Measurements from ENCODE around the gene ESCO1. TPM values are rescaled to one million over a fixed set of nuclear protein-coding genes. Genes with fewer than 3 reads are reported as not detected.
"Not testable (repeated sequence)": the region's sequence is repeated elsewhere in the genome, so short reads cannot be mapped to it uniquely, and the experiment has no call there.

Gene ESCO1
- total and polyA plus RNA-seq, 11 donors, result 7.0 to 11.1 (median 9.1) TPM

- intact Hi-C loops (cut with DNase I), result no loop called here
These were observed 2.9 kb downstream of the ESCO1 start for GRCh38 chr18:21597620-21598019.

GRCh38 chr18:21593540-21594257 is 6.8 kb downstream of the ESCO1 start:
- intact Hi-C loops (cut with DNase I), result no loop called here
- TF ChIP-seq POLR2A (IDR thresholded peaks at IDR 0.05), result no peak
- TF ChIP-seq CTCF (IDR thresholded peaks at IDR 0.05), result no peak
- peaks cover 0 to 3% (median 0%) of the 10 kb centered on the region in 9 donors for H3K36me3 ChIP-seq
- H3K4me1 ChIP-seq, result peaks cover 0 to 23% (median 6%) of the 10 kb centered on the region in 12 donors
- no peaks in the 10 kb centered on the region for H3K27me3 ChIP-seq
- no peak for DNase-seq
- no peaks in the 10 kb centered on the region for H3K9me3 ChIP-seq
- WGBS, 4 donors, result 91 to 93% (median 93%) methylated on average over 3 to 7 of the region's 7 CpGs
- H3K27ac ChIP-seq, result no peak overlapping the region
- no peak overlapping the region for H3K4me3 ChIP-seq
- ATAC-seq, result no peak

More at GRCh38 chr18:21597620-21598019, 2.9 kb downstream of the ESCO1 start:
- Histone ChIP-seq H3K4me1 (peaks cover 0 to 24% (median 14%) of the 10 kb centered on the region in 12 donors), H3K9me3 (no peaks in the 10 kb centered on the region), H3K36me3 (no peaks in the 10 kb centered on the region), H3K4me3 (no peak overlapping the region), H3K27me3 (no peaks in the 10 kb centered on the region), H3K27ac (no peak overlapping the region)
- ATAC-seq (no peak), DNase-seq (no peak)
- 67 to 81% (median 77%) methylated on average over 1 of the region's 1 CpG for WGBS, 4 donors
- no peak for TF ChIP-seq POLR2A (IDR thresholded peaks at IDR 0.05)
- TF ChIP-seq CTCF (IDR thresholded peaks at IDR 0.05), result no peak

- ATAC-seq; H3K36me3 ChIP-seq; H3K27me3 ChIP-seq; intact Hi-C loops (cut with DNase I); H3K4me3 ChIP-seq; H3K27ac ChIP-seq; H3K9me3 ChIP-seq; DNase-seq: not testable (repeated sequence)
- peaks cover 0 to 16% (median 3%) of the 10 kb centered on the region in 12 donors for H3K4me1 ChIP-seq
- WGBS, 4 donors, result 97% methylated on average over 21 to 23 of the region's 33 CpGs; no CpG with 5 or more reads in 2 of the 4 donors
These were observed 8.1 kb downstream of the ESCO1 start for GRCh38 chr18:21592361-21592760.

GRCh38 chr18:21584391-21584790 is 16.1 kb downstream of the ESCO1 start:
- peaks cover 0 to 12% (median 0%) of the 10 kb centered on the region in 12 donors for H3K9me3 ChIP-seq
- TF ChIP-seq POLR2A (IDR thresholded peaks at IDR 0.05), result no peak
- no peak for TF ChIP-seq CTCF (IDR thresholded peaks at IDR 0.05)
- DNase-seq (no peak), ATAC-seq (no peak)
- H3K4me1 ChIP-seq, result no peaks in the 10 kb centered on the region
- no peak overlapping the region for H3K27ac ChIP-seq
- intact Hi-C loops (cut with DNase I), result no loop called here
- 92 to 96% (median 94%) methylated on average over 5 of the region's 5 CpGs for WGBS, 4 donors
- no peaks in the 10 kb centered on the region for H3K27me3 ChIP-seq
- H3K4me3 ChIP-seq, result no peak overlapping the region
- peaks cover 0 to 42% (median 16%) of the 10 kb centered on the region in 9 donors for H3K36me3 ChIP-seq
